Ramos (cell line): ENCODE measurements around the gene KRT1.
"Not testable (repeated sequence)": the region's sequence is repeated elsewhere in the genome, so short reads cannot be mapped to it uniquely, and the experiment has no call there.

ENCODE experiments used
- in situ Hi-C: fragments of 300-500 bp; cut with MboI; formaldehyde crosslinking; loops from one replicate; pipeline ENCODE4 v1.14.3; 2022; ENCODE audit warnings: low sequenced_read_pairs; ENCODE audit not compliant: unreplicated experiment

KRT1 gene

GRCh38 chr12:52683575-52684300 lies 3.5 kb upstream of the KRT1 start:
- in situ Hi-C loops, result no loop called here

- in situ Hi-C loops, result no loop called here
Observed at GRCh38 chr12:52682938-52683574, 2.8 kb upstream of the KRT1 start.

- in situ Hi-C loops, result no loop called here
Observed at GRCh38 chr12:52682381-52682660, 2.1 kb upstream of the KRT1 start.

- in situ Hi-C loops, result no loop called here
Observed at GRCh38 chr12:52681526-52682380, 1.5 kb upstream of the KRT1 start.

- in situ Hi-C loops, result no loop called here
Observed at GRCh38 chr12:52679875-52680274, 332 bp downstream of the KRT1 start.

GRCh38 chr12:52677671-52678070 lies 2.5 kb downstream of the KRT1 start:
- in situ Hi-C loops, result no loop called here

GRCh38 chr12:52677126-52677525 lies 3.1 kb downstream of the KRT1 start:
- in situ Hi-C loops, result no loop called here

GRCh38 chr12:52676163-52676562 lies 4.0 kb downstream of the KRT1 start:
- in situ Hi-C loops, result no loop called here

GRCh38 chr12:52675301-52675701 lies 4.9 kb downstream of the KRT1 start:
- in situ Hi-C loops, result no loop called here

GRCh38 chr12:52674433-52674775 lies 5.8 kb downstream of the KRT1 start:
- in situ Hi-C loops, result no loop called here

GRCh38 chr12:52673713-52674432 lies 6.3 kb downstream of the KRT1 start:
- in situ Hi-C loops, result no loop called here

- in situ Hi-C loops, result no loop called here
Observed at GRCh38 chr12:52673217-52673616, 7.0 kb downstream of the KRT1 start.

GRCh38 chr12:52672321-52672933 lies 7.8 kb downstream of the KRT1 start:
- in situ Hi-C loops, result no loop called here

GRCh38 chr12:52670961-52671360 lies 9.2 kb downstream of the KRT1 start:
- in situ Hi-C loops, result no loop called here

GRCh38 chr12:52670506-52670905 lies 9.7 kb downstream of the KRT1 start:
- in situ Hi-C loops, result no loop called here

GRCh38 chr12:52669941-52670340 lies 10.3 kb downstream of the KRT1 start:
- in situ Hi-C loops, result not testable (repeated sequence)

GRCh38 chr12:52669426-52669825 lies 10.8 kb downstream of the KRT1 start:
- in situ Hi-C loops, result no loop called here

- in situ Hi-C loops, result no loop called here
Observed at GRCh38 chr12:52667931-52668330, 12.3 kb downstream of the KRT1 start.

GRCh38 chr12:52667509-52667908 lies 12.7 kb downstream of the KRT1 start:
- in situ Hi-C loops, result no loop called here

GRCh38 chr12:52666471-52666870 lies 13.7 kb downstream of the KRT1 start:
- in situ Hi-C loops, result no loop called here
